Dermis microvascular lymphatic vessel endothelial cell (primary cell): ENCODE data around the gene SNW1. TPM values are rescaled to one million over a fixed set of nuclear protein-coding genes. Genes with fewer than 3 reads are reported as not detected.

Source experiments
- total RNA-seq: library from RNA; depleted of rRNA; stranded (reverse); fragments of >200 nt; gene quantifications from 2 replicates; pipeline ENCODE4 v1.2.1, GENCODE V29; 2014

The SNW1 gene
- total RNA-seq, 1 donor from 2014 or later, result 37.5 TPM

Other genes with a start within 250 kb of the SNW1 start
- 60.2 and 68.7 TPM in 2 replicates for gene SPTLC2, start 144.5 kb downstream of the SNW1 start, total RNA-seq
- 6.9 and 9.0 TPM in 2 replicates for gene ALKBH1, start 53.1 kb downstream of the SNW1 start, total RNA-seq
- 80.4 and 161 TPM in 2 replicates for gene SLIRP, start 53.1 kb downstream of the SNW1 start, total RNA-seq
- 2.2 and 3.4 TPM in 2 replicates for gene ADCK1, start 39.0 kb upstream of the SNW1 start, total RNA-seq